HCT116 (cell line): Measurements from ENCODE around the gene CFAP61. TPM values are rescaled to one million over a fixed set of nuclear protein-coding genes. Genes with fewer than 3 reads are reported as not detected.
A peak's percentile ranks its signal among the peaks of the same experiment; 100 is the strongest.

ENCODE experiments used
- ATAC-seq: fragments of 200-7000 bp; cut with Tn5 transposase; 2 replicates; pipeline ENCODE4 v1.9.1; 2020; ENCODE audit warnings: mild to moderate bottlenecking, moderate library complexity
- BruUV-seq: library from RNA; stranded (reverse); fragments of 400-500 nt; replicated peaks from 2 replicates; lab custom pipeline; 2021; lab: Mats Ljungman, UMichigan
- CTCF ChIA-PET: fragments of 300-600 bp; sonication (Branson Sonifier 250); formaldehyde crosslinking; loops from one replicate; lab custom pipeline; 2021; ENCODE audit warnings: antibody characterized with exemption; lab: Charles Lee
- POLR2A ChIA-PET: fragments of 300-600, 350-600 bp; sonication (Branson Sonifier 250); formaldehyde crosslinking; loops from one replicate; lab custom pipeline; 2021; ENCODE audit warnings: antibody characterized with exemption; lab: Charles Lee
- RAD21 ChIA-PET, 2 experiments: fragments of 300-600 bp; sonication (Branson Sonifier 250); formaldehyde crosslinking; loops; one replicate each; lab custom pipeline; 2023; ENCODE audit warnings: low total read pairs in 2 of 2; ENCODE audit not compliant: uncharacterized antibody in 2 of 2, unreplicated experiment in 2 of 2, low non-redundant PET in 1 of 2; lab: Charles Lee
- DNase-seq: peaks from one replicate; pipeline ENCODE4 v3.0.0-alpha.2; 2010; ENCODE audit warnings: low read depth, low spot score
- H2AFZ ChIP-seq: fragments of 200-600 bp; shearing (Covaris generic), sonication (generic); 2 replicates; pipeline ENCODE4 v1.6.1; 2017; ENCODE audit warnings: low read depth, mixed run types, mixed read lengths, antibody characterized with exemption, low read length; ENCODE audit not compliant: poor library complexity, severe bottlenecking
- H3K27ac ChIP-seq: 2 replicates; pipeline ENCODE4 v1.5.1; 2012; ENCODE audit warnings: low read depth, low read length
- H3K27me3 ChIP-seq: fragments of 200-600 bp; sonication (generic); 2 replicates; pipeline ENCODE4 v1.6.1; 2016; ENCODE audit warnings: mixed run types, low read length, mixed read lengths; ENCODE audit not compliant: insufficient read depth
- H3K36me3 ChIP-seq, 2 experiments: fragments of 200-500 bp in 1 of 2; fragments of 200-600 bp in 1 of 2; sonication (Bioruptor generic) in 1 of 2; sonication (generic) in 1 of 2; 2 replicates each; pipeline versions ENCODE4 v1.5.1 to v1.6.1; 2014 to 2016; ENCODE audit warnings: low read length in 2 of 2, inconsistent platforms in 1 of 2, mixed read lengths in 1 of 2, mixed run types in 1 of 2; ENCODE audit not compliant: insufficient read depth in 2 of 2, control insufficient read depth in 1 of 2
- H3K4me1 ChIP-seq, 2 experiments: fragments of 200-600 bp in 1 of 2; sonication (generic) in 1 of 2; 2 replicates each; pipeline versions ENCODE4 v1.5.1 to v1.6.1; 2012 to 2017; ENCODE audit warnings: low read length in 2 of 2, inconsistent platforms in 1 of 2, mild to moderate bottlenecking in 1 of 2, mixed read lengths in 1 of 2, mixed run types in 1 of 2, moderate library complexity in 1 of 2; ENCODE audit not compliant: insufficient read depth in 2 of 2, control insufficient read depth in 1 of 2
- H3K4me2 ChIP-seq: fragments of 200-600 bp; sonication (generic); 2 replicates; pipeline ENCODE4 v1.6.1; 2017; ENCODE audit warnings: mixed run types, low read length, mixed read lengths
- H3K4me3 ChIP-seq, 2 experiments: fragments of 200-600 bp in 1 of 2; sonication (generic) in 1 of 2; replicated peaks in 1 of 2; 2 replicates each; pipeline ENCODE4 v1.5.1; 2011 to 2016; ENCODE audit warnings: low read length in 2 of 2, control low read depth in 1 of 2, low read depth in 1 of 2, mild to moderate bottlenecking in 1 of 2, mixed read lengths in 1 of 2, mixed run types in 1 of 2
- H3K79me2 ChIP-seq: fragments of 200-600 bp; sonication (generic); 2 replicates; pipeline ENCODE4 v1.6.1; 2017; ENCODE audit warnings: mild to moderate bottlenecking, mixed run types, low read length, moderate library complexity, mixed read lengths; ENCODE audit not compliant: insufficient read depth
- H3K9ac ChIP-seq: fragments of 200-600 bp; sonication (generic); 2 replicates; pipeline ENCODE4 v1.6.1; 2016; ENCODE audit warnings: low read length, mixed read lengths
- H3K9me2 ChIP-seq: fragments of 200-600 bp; sonication (generic), shearing (Covaris generic); 2 replicates; pipeline ENCODE4 v1.6.1; 2017; ENCODE audit warnings: mixed run types, mild to moderate bottlenecking, moderate library complexity; ENCODE audit not compliant: insufficient read depth
- H3K9me3 ChIP-seq, 2 experiments: fragments of 200-500 bp in 1 of 2; fragments of 200-600 bp in 1 of 2; sonication (Bioruptor generic) in 1 of 2; sonication (generic) in 1 of 2; 2 replicates each; pipeline ENCODE4 v1.6.1; 2014 to 2017; ENCODE audit warnings: low read length in 2 of 2, mixed read lengths in 2 of 2, inconsistent platforms in 1 of 2, low read depth in 1 of 2, mild to moderate bottlenecking in 1 of 2, mixed run types in 1 of 2, moderate library complexity in 1 of 2; ENCODE audit not compliant: control insufficient read depth in 1 of 2, insufficient read depth in 1 of 2
- H4K20me1 ChIP-seq: fragments of 200-600 bp; sonication (generic), shearing (Covaris generic); 2 replicates; pipeline ENCODE4 v1.6.1; 2017; ENCODE audit warnings: mixed run types, mild to moderate bottlenecking, moderate library complexity; ENCODE audit not compliant: insufficient read depth
- CBX3 ChIP-seq: IDR thresholded peaks from 2 replicates; pipeline ENCODE4 v1.6.1; 2012; ENCODE audit warnings: low read depth
- CEBPB ChIP-seq: IDR thresholded peaks from 2 replicates; pipeline ENCODE4 v1.6.1; 2012; ENCODE audit warnings: low read depth
- CTCF ChIP-seq, 3 experiments: fragments of 200-600 bp in 1 of 3; sonication (generic) in 1 of 3; IDR thresholded peaks in 2 of 3; conservative IDR thresholded peaks in 1 of 3; 2 replicates each; pipeline ENCODE4 v1.5.1; 2012 to 2017; ENCODE audit warnings: low read depth in 2 of 3, low read length in 2 of 3, antibody characterized with exemption in 1 of 3, borderline replicate concordance in 1 of 3, control low read depth in 1 of 3, mild to moderate bottlenecking in 1 of 3, mixed read lengths in 1 of 3, mixed run types in 1 of 3, moderate library complexity in 1 of 3; ENCODE audit not compliant: insufficient read depth in 1 of 3
- EZH2phosphoT487 ChIP-seq: fragments of 200-600 bp; IDR thresholded peaks from 2 replicates; pipeline ENCODE4 v1.6.1; 2018; ENCODE audit warnings: antibody characterized with exemption, borderline replicate concordance
- FOSL1 ChIP-seq: IDR thresholded peaks from 2 replicates; pipeline ENCODE4 v1.6.1; 2012; ENCODE audit warnings: low read depth
- RAD21 ChIP-seq: IDR thresholded peaks from 2 replicates; pipeline ENCODE4 v1.6.1; 2012; ENCODE audit warnings: low read depth, mild to moderate bottlenecking
- SP1 ChIP-seq: IDR thresholded peaks from 2 replicates; pipeline ENCODE4 v1.6.1; 2012; ENCODE audit warnings: low read depth
- SRF ChIP-seq: IDR thresholded peaks from 2 replicates; pipeline ENCODE4 v1.6.1; 2012; ENCODE audit warnings: low read depth
- ZBTB33 ChIP-seq: IDR thresholded peaks from 2 replicates; pipeline ENCODE4 v1.6.1; 2011; ENCODE audit warnings: mild to moderate bottlenecking, low read length, moderate library complexity; ENCODE audit not compliant: insufficient replicate concordance; ENCODE audit errors: extremely low read depth
- ZNF274 ChIP-seq: fragments of 200-500 bp; sonication (Bioruptor generic); IDR thresholded peaks from 2 replicates; pipeline ENCODE4 v1.6.1; 2014; ENCODE audit warnings: mild to moderate bottlenecking, low read depth, low read length, inconsistent platforms
- intact Hi-C: fragments of 100-400 bp; cut with micrococcal nuclease; formaldehyde crosslinking; loops from 2 replicates; pipeline ENCODE4 v1.10.0; 2022
- total RNA-seq: library from RNA; stranded (reverse); gene quantifications from one replicate; pipeline ENCODE4 v1.2.1, GENCODE V29; 2021; ENCODE audit not compliant: unreplicated experiment

CFAP61 gene
- total RNA-seq, 1 experiment from 2014 or later = 1.7 TPM

- ATAC-seq = no peak
- no peak overlapping the region for H3K9ac ChIP-seq
Measured at GRCh38 chr20:20010639-20011500, 41.5 kb upstream of the CFAP61 start.

More at GRCh38 chr20:20010639-20011500, 41.5 kb upstream of the CFAP61 start:
- no peaks in the 10 kb centered on the region for H3K9me3 ChIP-seq
- H3K79me2 ChIP-seq = no peaks in the 10 kb centered on the region
- no peaks in the 10 kb centered on the region for H3K9me2 ChIP-seq
- no TSS peak for BruUV-seq
- intact Hi-C loops = no loop called here
- no peaks in the 10 kb centered on the region for H4K20me1 ChIP-seq
- DNase-seq = no peak
- H2AFZ ChIP-seq = peak overlapping the region; percentile 37
- H3K27me3 ChIP-seq = no peaks in the 10 kb centered on the region
- H3K4me2 ChIP-seq = no peak overlapping the region
- TF ChIP-seq EZH2phosphoT487 (no peak), SRF (no peak), RAD21 (no peak), SP1 (no peak), CBX3 (no peak), CTCF (IDR thresholded peaks at IDR 0.05 in 2 of 3, conservative IDR thresholded peaks at IDR 0.05 in 1 of 3; ENCODE audit: borderline replicate concordance in 1 of 3, insufficient read depth in 1 of 3, low read depth in 2 of 3, low read length in 2 of 3) (no peak), CEBPB (no peak), ZBTB33 (no peak), ZNF274 (no peak), FOSL1 (no peak)
- TF ChIP-seq, all 23 proteins: peak for 0
- H3K36me3 ChIP-seq = no peaks in the 10 kb centered on the region
- no peak overlapping the region for H3K27ac ChIP-seq
- H3K4me1 ChIP-seq = peaks cover 4 to 13% of the 10 kb centered on the region in 2 experiments; a peak in 3 of 4 replicates
- no peak overlapping the region for H3K4me3 ChIP-seq
- POLR2A ChIA-PET = no interaction called here
- CTCF ChIA-PET = interaction anchor here (0.7 to 1.7 kb wide), 2 partner anchors 17 to 40 kb away, joined by 3 to 5 read pairs; no protein-coding TSS in a partner anchor
- RAD21 ChIA-PET = no interaction called here
